Fibroblast of skin of right quadriceps (primary cell): ENCODE results near the gene NOC4L.
"Not testable (repeated sequence)": the region's sequence is repeated elsewhere in the genome, so short reads cannot be mapped to it uniquely, and the experiment has no call there.

Source experiments
- DNase-seq: peaks from one replicate; pipeline ENCODE4 v3.0.0-alpha.2; 2013

Gene NOC4L

GRCh38 chr12:132144115-132144809, at the start of gene NOC4L, which contains the start of gene DDX51:
TSS of gene NOC4L (plus strand) at chr12:132144457. CDS start at chr12:132144489, 32 bp downstream.
TSS of gene DDX51 (minus strand) at chr12:132144319. CDS start at chr12:132144296, 23 bp downstream.
- peak; percentile 94 for DNase-seq

- no peak for DNase-seq
These were observed 48.5 kb upstream of the NOC4L start for GRCh38 chr12:132095520-132096409.

DNA sequence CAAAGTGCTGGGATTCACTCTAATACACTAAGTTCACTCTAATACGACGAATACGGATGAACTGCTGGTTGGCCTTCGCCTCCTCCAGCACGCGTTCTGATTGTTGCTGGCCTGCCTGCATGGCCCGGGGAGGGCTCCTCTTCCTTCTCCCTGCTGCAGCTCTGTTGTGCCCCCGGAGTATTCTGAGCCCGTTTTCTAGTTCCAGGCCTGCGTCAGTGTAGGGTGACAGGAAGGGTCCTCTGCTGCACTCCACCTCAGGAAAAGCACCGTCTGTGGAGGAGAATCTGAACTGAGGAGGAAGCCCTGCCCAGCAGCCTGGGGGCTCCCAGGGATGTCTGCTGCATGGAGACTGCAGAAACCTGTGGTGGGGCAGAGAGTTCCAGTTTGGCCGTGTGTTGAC, 44.5 kb upstream of the NOC4L start:
- no peak for DNase-seq

DNA sequence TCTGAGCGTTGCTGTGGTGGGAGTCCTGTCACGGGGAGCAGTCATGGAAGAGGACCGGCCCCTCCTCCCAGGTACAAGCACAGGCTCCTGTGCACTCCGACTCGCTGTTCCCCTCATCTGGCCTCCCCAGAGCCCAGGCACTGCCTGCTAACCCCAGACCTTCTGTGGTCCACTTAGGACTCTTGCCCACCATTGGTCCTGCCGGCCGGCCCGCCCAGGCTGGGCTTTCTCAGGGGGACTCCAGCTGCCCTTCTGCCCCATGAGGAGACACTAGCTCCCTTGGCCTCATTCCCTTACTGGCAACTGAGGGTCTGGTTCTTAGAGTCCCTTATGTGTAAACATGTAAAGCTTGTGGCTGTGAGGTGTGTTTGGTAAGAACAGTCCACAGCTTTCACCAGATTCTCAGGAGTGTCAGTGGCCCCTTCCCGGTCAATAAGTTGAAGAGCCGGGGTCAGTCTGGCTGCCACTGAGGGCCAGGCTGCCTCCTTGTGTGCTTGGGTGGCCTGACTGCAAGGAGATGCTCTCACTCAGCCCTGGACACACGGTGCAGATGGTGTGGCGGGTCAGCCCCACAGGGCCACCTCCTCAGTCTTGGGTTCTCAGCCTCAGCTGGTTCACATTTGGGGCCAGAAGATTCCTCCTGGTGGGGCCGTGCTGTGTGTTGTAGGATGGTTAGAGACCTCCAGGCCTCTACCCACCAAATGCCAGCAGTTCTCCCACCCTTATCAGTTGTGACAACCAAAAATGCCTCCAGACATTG, 43.8 kb upstream of the NOC4L start:
- no peak for DNase-seq

GRCh38 chr12:132102297-132102696, 42.0 kb upstream of the NOC4L start:
- no peak for DNase-seq

DNA sequence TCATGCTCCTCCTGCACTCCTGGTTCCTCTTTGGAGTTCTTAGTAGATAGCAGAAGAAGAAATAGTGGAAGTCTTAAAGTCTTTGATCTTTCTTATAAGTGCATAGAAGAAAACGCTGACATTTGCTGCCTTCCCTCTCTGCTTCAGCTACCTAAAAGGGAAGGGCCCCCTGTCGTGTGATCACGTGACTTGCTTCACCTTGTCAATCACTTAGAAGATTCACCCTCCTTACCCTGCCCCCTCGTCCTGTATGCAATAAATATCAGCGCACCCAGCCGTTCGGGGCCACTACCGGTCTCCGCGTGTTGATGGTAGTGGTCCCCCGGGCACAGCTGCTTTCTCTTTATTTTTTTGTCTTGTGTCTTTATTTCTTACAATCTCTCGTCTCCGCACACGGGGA, 41.2 kb upstream of the NOC4L start:
- DNase-seq: not testable (repeated sequence)

- DNase-seq: no peak
These were observed 40.5 kb upstream of the NOC4L start for GRCh38 chr12:132103542-132104308.

GRCh38 chr12:132105467-132105866, 38.8 kb upstream of the NOC4L start:
- no peak for DNase-seq

DNA sequence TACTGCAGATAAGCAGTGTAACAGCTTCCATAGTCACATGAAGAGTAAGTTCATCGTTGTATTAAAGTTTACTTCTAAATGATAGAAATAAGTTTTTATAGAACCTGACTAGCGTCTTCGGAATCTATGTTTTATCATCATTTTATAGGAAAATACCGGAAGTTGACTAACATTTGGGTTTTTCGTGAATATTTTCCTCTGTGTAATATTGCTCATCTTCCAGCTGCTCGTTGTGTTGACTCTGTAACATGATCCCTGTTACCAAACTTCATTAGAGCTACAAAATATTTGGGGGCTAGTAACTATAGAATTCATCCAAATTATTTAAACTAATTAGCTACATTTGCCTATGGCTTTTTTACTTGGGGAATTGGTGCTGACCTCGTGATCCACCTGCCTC, 37.3 kb upstream of the NOC4L start:
- peak; percentile 7 for DNase-seq

- DNase-seq: no peak
These were observed 35.9 kb upstream of the NOC4L start for GRCh38 chr12:132108211-132108832.

DNA sequence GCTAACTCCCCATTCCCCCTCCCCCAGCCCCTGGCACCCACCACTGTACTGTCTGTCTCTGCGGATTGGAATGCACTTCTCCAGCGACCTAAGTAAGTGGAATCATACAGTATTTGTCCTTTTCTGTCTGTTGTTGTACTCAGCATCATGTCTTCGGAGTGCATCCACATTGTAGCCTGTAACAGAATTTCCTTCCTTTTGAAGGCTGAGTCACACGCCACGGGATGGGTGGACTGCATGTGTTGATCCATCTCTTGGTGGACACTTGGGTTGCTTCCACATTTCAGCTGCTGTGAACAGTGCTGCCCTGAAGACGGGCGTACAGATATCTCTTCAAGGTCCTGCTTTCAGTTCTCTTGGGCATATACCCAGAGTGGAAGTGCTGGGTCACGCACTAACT, 34.5 kb upstream of the NOC4L start:
- no peak for DNase-seq

- no peak for DNase-seq
These were observed 33.6 kb upstream of the NOC4L start for GRCh38 chr12:132110677-132111076.

- DNase-seq: no peak
These were observed 32.5 kb upstream of the NOC4L start for GRCh38 chr12:132111654-132112304.

DNA sequence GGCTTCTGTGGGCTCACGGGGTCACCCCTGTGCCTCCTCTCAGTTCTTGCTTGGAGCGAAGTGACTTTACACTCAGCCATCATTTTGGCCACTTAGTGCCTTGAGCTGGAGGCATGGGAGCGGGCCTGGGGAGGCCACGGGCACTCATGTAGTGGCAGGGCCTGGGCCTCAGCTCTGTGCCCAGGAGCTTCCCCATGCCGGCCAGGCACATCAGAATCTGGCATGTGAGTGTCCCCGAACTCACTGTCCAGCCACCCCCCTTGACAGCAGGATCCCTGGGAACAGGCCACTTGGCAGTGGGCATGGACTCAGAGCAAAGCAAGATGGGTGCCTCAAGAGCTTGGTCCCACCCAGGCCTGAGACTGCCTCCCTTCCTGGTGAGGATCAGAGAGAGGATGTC, 29.6 kb upstream of the NOC4L start:
- no peak for DNase-seq

DNA sequence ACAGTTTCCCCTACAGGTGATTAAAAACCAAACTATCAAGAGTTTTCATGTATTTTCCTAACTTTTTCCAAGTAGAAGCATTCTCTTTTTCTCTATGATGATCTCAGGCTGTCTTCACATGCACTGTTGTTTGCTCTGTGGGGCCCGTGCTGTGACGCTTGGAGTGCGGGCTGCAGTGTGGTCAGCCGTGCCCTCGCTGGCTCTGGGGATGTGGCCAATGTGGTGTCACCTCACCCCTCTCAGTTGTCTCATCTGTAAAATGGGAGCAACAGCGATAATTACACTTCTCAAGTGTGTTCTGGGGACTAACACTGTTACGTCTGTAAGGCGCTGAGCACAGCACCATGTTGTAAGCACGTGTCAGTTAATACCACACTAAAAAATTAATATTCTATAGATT, 28.8 kb upstream of the NOC4L start:
- no peak for DNase-seq

DNA sequence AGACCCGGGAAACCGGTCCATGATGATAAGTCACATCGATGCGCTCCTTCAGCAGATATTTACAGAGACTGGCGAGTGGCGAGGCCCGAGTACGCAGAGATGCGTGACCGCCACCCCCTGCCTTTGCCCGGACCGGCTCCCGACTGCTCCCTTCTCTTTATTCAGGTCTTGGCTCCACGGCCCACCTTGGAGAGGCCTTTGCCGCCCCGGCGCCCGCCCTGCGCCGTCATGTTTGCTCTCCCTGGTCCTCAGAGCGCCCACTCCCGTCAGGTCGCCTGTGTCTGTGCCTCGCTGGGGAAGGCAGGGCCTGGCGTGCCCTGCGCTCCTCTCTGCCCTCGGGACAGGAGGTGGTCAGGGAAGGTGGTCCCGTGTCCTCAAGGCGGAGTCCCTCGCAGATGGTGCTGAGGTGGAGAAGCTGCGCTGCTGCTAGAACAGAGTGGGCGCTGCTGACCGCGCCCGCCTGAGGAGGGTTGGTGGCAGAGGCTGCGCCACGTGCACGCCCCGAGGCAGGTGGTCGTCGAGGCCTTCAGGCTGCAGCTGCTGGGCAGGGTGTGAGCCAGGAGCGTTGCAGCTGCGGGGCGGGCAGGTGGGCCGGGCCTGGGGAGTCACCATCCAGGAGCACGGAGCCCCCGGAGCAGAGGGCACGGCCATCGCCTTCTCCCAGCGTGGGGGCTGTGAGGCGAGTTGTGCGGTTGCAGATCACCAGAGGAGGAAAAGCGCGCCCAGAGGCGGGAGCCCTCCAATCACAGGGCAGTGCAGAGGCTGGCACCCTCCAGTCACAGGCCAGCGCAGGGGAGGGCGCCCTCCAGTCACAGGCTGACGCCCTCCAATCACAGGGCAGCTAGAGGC, 27.3 kb upstream of the NOC4L start:
- no peak for DNase-seq

DNA sequence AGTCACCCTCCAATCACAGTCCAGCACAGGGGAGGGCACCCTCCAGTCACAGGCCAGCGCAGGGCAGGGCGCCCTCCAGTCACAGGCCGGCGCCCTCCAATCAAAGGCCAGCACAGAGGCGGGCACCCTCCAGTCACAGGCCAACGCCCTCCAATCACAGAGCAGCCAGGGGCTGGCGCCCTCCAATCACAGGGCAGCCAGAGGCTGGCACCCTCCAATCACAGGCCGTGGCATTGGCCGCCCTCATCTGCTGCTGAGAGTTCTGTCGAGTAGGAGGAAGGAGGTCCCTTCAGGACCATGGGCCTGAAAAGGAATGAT, 26.7 kb upstream of the NOC4L start:
- DNase-seq: no peak

GRCh38 chr12:132118876-132119275, 25.4 kb upstream of the NOC4L start:
- DNase-seq: no peak

DNA sequence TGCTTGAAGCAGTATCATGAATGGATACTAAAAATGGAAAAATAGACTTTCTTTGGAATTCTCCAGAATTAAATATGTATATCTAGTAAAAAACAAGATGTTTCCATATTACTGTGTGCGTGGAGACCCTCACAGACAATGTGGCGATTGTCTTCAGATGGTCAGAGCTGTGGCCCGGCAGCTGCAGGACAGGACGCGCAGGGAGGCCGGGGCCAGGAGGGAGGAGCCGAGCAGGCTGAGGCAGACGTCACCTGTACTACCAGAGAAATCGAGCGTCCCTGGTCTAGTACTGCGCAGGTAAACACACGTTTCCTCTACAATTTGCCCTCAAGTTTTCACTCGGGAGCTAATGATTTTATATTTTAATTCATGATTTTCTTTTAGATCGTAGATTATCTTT, 23.0 kb upstream of the NOC4L start:
- DNase-seq: no peak

GRCh38 chr12:132123970-132124765, 20.1 kb upstream of the NOC4L start:
- no peak for DNase-seq
